ENCODE data around the gene KDM4C. TPM values are rescaled to one million over a fixed set of nuclear protein-coding genes. Genes with fewer than 3 reads are reported as not detected.

Gene KDM4C
- total RNA-seq, 1 donor from 2014 or later: 16.5 TPM

- TF ChIP-seq, protein P1, sequence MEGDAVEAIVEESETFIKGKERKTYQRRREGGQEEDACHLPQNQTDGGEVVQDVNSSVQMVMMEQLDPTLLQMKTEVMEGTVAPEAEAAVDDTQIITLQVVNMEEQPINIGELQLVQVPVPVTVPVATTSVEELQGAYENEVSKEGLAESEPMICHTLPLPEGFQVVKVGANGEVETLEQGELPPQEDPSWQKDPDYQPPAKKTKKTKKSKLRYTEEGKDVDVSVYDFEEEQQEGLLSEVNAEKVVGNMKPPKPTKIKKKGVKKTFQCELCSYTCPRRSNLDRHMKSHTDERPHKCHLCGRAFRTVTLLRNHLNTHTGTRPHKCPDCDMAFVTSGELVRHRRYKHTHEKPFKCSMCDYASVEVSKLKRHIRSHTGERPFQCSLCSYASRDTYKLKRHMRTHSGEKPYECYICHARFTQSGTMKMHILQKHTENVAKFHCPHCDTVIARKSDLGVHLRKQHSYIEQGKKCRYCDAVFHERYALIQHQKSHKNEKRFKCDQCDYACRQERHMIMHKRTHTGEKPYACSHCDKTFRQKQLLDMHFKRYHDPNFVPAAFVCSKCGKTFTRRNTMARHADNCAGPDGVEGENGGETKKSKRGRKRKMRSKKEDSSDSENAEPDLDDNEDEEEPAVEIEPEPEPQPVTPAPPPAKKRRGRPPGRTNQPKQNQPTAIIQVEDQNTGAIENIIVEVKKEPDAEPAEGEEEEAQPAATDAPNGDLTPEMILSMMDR (conservative IDR thresholded peaks at IDR 0.05; ENCODE audit: low read depth, low read length): no peak
- DNase-seq (ENCODE audit: low read depth): no peak
- H3K4me3 ChIP-seq (ENCODE audit: low read depth, low read length): no peak overlapping the region
Measured at GRCh38 chr9:7121055-7121454, 363.3 kb downstream of the KDM4C start.

DNA sequence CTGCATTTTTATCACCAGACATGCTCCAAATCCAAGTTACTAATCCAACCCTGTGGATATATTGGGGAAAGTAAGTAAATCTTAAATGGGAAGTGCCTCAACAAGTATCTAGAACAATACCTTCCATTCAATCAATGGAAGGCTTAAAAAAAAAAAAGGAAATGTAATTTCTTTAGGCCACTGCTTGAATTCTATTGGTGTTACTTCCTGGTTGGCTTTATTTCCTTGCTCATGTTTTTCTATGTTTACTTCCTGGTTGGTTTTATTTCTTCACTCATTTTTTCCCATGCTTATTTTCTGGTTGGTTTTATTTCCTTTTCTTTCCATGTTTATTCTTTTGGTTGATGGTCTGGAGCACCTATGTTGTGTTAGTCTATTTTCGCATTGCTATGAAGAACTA lies 363.9 kb downstream of the KDM4C start:
- no peak for DNase-seq (ENCODE audit: low read depth)
- TF ChIP-seq, protein P1 (conservative IDR thresholded peaks at IDR 0.05; ENCODE audit: low read depth, low read length): no peak
- no peak overlapping the region for H3K4me3 ChIP-seq (ENCODE audit: low read depth, low read length)

DNA sequence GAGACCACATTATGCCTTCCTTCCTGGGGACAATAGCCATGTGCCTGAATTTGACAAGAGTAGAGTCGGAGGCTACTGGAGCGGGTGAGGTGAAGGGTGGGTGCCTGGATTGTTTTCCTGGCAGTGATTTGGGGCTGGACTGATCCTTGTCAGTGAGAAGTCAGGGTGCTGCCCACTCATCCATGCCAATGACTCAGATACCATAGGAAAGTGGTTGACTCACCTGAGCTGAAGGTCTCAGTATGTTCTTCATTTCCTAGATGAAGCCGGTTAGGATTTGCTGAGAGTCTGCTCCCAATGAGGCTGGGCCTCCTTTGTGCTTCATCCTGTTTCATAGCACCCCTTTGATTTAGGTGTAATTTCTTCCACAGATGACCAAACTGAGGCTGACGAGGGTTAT lies 366.0 kb downstream of the KDM4C start:
- peak; percentile 67 for DNase-seq (ENCODE audit: low read depth)
- H3K4me3 ChIP-seq (ENCODE audit: low read depth, low read length): no peak overlapping the region
- TF ChIP-seq, protein P1 (conservative IDR thresholded peaks at IDR 0.05; ENCODE audit: low read depth, low read length): no peak

GRCh38 chr9:7125231-7125630 lies 367.5 kb downstream of the KDM4C start:
- TF ChIP-seq, protein P1 (conservative IDR thresholded peaks at IDR 0.05; ENCODE audit: low read depth, low read length): no peak
- H3K4me3 ChIP-seq (ENCODE audit: low read depth, low read length): no peak overlapping the region
- DNase-seq (ENCODE audit: low read depth): no peak

DNA sequence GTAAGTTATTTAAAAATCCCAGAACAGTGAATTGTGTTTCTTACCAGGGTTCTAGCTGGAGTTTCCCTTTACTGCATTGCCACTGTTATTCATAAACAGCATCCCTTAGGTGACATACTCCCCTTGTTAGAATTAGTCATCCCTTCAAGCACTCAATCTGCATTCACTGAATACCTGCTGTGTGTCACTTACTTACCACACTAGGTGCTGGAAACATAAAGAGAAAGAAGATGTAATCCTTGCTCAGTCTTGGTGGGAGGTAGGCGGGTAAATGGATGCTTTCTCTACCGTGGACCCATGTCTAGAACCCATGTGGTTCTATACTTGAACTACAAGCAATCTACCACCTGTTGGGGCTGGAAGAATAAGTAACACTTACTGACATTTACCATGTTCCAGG lies 371.6 kb downstream of the KDM4C start:
- peak; percentile 51 for DNase-seq (ENCODE audit: low read depth)
- TF ChIP-seq, protein P1 (conservative IDR thresholded peaks at IDR 0.05; ENCODE audit: low read depth, low read length): no peak
- no peak overlapping the region for H3K4me3 ChIP-seq (ENCODE audit: low read depth, low read length)

DNA sequence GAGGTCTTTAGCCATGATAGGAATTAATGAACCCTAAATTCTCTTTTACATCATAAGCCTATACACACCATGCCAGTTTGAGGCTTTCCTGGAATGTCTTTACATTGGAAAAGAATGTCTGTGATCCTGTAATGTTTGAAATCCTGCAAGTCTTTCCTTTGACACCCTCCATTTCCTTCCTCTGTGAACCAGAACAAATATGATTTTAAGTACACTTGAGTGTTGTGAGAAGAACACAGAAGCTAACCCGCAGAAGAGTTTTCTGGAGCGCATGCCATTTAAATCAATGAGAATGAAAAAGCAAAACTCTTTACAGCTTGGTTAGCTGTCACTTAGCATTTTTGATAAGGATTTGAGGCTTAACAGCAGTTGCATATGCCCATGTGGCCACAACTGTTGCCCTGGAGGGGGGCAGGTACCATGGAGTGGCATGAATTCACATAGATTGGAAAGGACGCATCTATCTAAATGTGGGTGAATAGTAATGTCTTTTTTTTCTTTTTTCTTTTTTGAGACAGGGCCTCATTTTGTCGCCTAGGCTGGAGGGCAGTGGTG lies 372.6 kb downstream of the KDM4C start:
- TF ChIP-seq, protein P1 (conservative IDR thresholded peaks at IDR 0.05; ENCODE audit: low read depth, low read length): no peak
- no peak overlapping the region for H3K4me3 ChIP-seq (ENCODE audit: low read depth, low read length)
- DNase-seq (ENCODE audit: low read depth): no peak

DNA sequence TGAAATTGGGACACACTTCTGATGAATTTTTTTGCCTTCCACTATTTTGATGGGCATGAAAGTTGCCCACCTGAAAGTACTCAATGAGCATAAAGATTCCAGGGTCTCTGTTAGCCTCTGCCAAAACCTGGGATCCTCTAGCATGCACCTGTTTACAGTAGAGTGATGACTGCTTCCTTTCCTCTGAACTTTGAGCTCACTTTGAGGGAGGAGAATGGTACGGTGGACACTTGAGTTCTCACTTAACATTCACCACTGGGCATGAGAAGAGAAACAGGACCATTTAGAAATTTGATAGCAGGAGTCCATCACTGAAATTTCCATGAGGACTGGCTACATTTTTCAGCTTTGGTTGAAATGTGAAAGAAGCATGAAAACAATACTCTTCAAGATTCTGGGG lies 374.8 kb downstream of the KDM4C start:
- no peak for DNase-seq (ENCODE audit: low read depth)
- TF ChIP-seq, protein P1 (conservative IDR thresholded peaks at IDR 0.05; ENCODE audit: low read depth, low read length): no peak
- no peak overlapping the region for H3K4me3 ChIP-seq (ENCODE audit: low read depth, low read length)
